Stimulated activated CD4-positive, alpha-beta T cell treated with anti-CD3 and anti-CD28 coated beads, Interleukin-1b, Interleukin-23, amount 100 ng/mL, for 4 hours (primary cell): ENCODE data around the gene SENP1.
"Not testable (repeated sequence)": the region's sequence is repeated elsewhere in the genome, so short reads cannot be mapped to it uniquely, and the experiment has no call there.

Source experiments
- DNase-seq, 2 donors: peaks; one replicate each; pipeline ENCODE4 v3.0.0-alpha.2; 2020; ENCODE audit warnings: low read depth in 2 of 2

SENP1 gene

GRCh38 chr12:48111312-48111693 lies 5.4 kb upstream of the SENP1 start:
- not testable (repeated sequence) for DNase-seq

- DNase-seq: no peak
These were observed 4.9 kb upstream of the SENP1 start for GRCh38 chr12:48110691-48111311.

- DNase-seq: no peak
These were observed 3.5 kb upstream of the SENP1 start for GRCh38 chr12:48109424-48109823.

- DNase-seq: no peak
These were observed 1.1 kb upstream of the SENP1 start for GRCh38 chr12:48106681-48107613.

- DNase-seq: peak; percentile 16 to 44
These were observed 485 bp downstream of the SENP1 start for GRCh38 chr12:48105321-48105866.

GRCh38 chr12:48104531-48104930 lies 1.3 kb downstream of the SENP1 start:
- no peak for DNase-seq

- no peak for DNase-seq
These were observed 13.3 kb downstream of the SENP1 start for GRCh38 chr12:48092611-48093010.

- DNase-seq: no peak
These were observed 19.6 kb downstream of the SENP1 start for GRCh38 chr12:48086327-48086726.

GRCh38 chr12:48084841-48085460 lies 20.9 kb downstream of the SENP1 start:
- DNase-seq: no peak

GRCh38 chr12:48084066-48084465 lies 21.8 kb downstream of the SENP1 start:
- DNase-seq: no peak

GRCh38 chr12:48080821-48081220 lies 25.1 kb downstream of the SENP1 start:
- no peak for DNase-seq

- DNase-seq: no peak
These were observed 25.6 kb downstream of the SENP1 start for GRCh38 chr12:48080285-48080684.

- DNase-seq: no peak
These were observed 27.0 kb downstream of the SENP1 start for GRCh38 chr12:48078901-48079300.

- DNase-seq: no peak
These were observed 28.8 kb downstream of the SENP1 start for GRCh38 chr12:48077111-48077510.

- no peak for DNase-seq
These were observed 30.0 kb downstream of the SENP1 start for GRCh38 chr12:48075832-48076231.

- no peak for DNase-seq
These were observed 31.6 kb downstream of the SENP1 start for GRCh38 chr12:48074266-48074665.

- DNase-seq: no peak
These were observed 33.6 kb downstream of the SENP1 start for GRCh38 chr12:48072266-48072665.

- no peak for DNase-seq
These were observed 34.1 kb downstream of the SENP1 start for GRCh38 chr12:48071808-48072207.

GRCh38 chr12:48070731-48071130 lies 35.1 kb downstream of the SENP1 start:
- no peak for DNase-seq

- no peak for DNase-seq
These were observed 35.8 kb downstream of the SENP1 start for GRCh38 chr12:48070033-48070432.

GRCh38 chr12:48069241-48069640 lies 36.6 kb downstream of the SENP1 start:
- no peak for DNase-seq

- no peak for DNase-seq
These were observed 37.4 kb downstream of the SENP1 start for GRCh38 chr12:48068457-48068856.
